GM21723 (cell line): ENCODE data around the gene GALNS.

Source experiments
- ATAC-seq: cut with Tn5 transposase; IDR thresholded peaks from one replicate; pipeline ENCODE4 v1.9.1; 2021; ENCODE audit warnings: mild to moderate bottlenecking, moderate library complexity; ENCODE audit not compliant: unreplicated experiment

Gene GALNS

DNA sequence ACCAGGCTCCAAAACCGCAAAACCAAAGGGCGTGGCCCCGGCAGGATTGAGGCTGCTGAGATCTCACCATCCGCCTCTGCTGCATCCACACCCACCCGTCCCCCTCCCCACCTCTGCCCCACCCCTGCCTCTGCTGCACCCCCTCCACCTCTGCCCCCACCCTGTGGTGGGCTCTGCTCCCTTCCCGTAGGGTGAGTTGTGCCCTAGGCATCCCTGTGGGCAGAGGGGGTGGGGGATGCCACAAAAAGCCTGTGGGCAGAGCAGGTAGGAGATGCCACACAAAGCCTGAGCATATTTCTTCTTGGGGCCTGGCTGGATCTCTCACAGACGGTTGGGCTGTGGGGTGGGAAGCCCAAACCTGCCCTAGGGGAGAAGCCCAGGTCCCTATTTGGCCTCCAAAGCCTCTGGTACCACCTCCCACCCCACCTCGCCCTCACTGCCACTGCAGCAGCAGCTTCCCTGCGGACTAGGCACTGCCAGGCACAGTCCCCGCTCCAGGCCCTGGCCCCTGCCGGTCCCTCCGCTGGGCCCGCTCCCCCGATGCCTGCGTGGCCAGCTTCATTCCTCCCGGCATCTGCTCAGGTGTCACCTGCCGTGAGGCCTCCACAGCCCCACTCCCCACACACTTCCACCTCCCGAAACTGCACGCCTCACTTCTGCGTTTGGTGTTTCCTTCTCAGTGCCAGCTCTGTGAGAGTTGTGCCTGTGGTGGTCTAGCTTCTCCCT, 21.0 kb upstream of the GALNS start:
- no peak for ATAC-seq

- ATAC-seq, result no peak
Observed at GRCh38 chr16:88876942-88877526, 20.3 kb upstream of the GALNS start.

- ATAC-seq, result no peak
Observed at GRCh38 chr16:88875703-88876234, 19.0 kb upstream of the GALNS start.

DNA sequence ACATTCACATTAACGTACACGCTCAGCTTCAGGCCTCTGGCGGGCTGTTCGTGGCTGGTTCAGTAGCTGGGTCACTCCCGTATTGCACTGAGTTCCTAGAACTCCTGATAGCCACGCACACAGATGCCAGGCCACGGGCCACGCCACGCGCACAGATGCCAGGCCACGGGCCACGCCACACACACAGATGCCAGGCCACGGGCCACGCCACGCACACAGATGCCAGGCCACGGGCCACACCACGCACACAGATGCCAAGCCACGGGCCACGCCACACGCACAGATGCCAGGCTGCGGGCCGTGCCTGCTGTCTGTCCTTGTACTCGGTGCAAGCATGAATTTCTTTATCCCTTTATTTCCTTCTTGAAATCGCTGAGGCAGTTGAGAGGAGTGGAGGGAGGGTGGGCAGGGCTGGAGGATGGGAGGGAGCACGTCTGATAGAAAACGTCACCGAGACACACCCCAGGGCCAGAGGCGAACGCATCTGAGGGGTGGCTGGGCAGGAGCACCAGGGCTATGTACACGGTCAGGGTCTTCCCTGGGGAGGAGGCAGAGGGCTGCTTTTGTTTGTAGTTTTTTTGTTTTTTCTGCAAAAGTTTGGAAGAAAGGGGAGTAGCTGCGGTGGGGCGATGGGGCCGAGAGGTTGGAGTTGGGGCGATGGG, 18.3 kb upstream of the GALNS start:
- no peak for ATAC-seq

DNA sequence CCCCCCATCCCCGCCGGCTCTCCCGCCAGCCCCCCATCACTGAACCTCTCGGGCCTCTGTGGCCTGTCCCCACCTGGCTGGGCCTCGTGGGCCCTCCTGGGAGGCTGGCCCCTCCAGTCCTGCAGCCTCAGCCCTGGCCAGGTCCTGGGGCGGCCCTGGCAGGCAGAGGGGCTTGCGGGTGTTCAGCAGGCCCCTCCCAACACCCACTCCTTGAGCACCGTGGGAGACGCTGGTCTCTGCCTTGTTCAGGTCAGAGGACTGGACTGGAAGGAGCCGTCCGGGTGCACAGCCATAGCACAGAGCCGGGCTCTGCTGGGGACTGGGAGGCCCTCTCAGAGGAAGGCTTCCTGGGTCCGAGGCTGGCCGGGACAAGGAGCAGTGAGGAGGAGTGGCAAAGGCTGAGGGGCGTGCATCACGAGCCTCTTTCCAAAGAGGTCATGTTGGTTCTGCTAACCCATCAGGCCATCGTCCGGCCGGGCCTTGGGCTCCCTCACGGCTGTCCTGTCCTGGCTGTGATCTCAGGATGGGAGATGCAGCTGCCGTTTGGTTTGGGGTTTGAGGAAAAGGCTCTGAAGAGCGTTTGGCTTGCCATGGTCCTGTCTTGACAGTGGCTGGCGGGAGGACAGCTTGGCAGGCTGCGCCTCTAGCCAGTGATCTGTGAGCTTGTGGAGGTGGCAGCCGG, 16.0 kb upstream of the GALNS start:
- ATAC-seq, result no peak

- no peak for ATAC-seq
Observed at GRCh38 chr16:88871730-88872416, 15.1 kb upstream of the GALNS start.

GRCh38 chr16:88871349-88871702, 14.6 kb upstream of the GALNS start:
- no peak for ATAC-seq

- ATAC-seq, result no peak
Observed at GRCh38 chr16:88870608-88871348, 14.0 kb upstream of the GALNS start.

DNA sequence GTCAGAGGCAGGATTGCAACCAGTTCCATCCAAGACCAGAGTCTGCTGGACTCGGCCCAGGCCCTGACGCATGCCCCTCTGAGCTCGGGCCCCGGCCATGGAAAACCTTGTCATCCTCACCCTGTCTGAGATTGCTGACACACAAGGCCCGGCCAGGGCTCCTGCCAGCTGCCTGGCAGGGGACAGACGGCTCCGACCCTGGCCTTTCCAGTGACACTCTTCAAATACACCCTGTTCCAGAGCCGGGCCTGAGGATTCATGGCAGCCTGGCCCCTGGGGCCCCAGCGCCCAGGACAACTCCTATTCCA, 12.9 kb upstream of the GALNS start:
- ATAC-seq, result no peak

- ATAC-seq, result no peak
Observed at GRCh38 chr16:88868974-88869672, 12.4 kb upstream of the GALNS start.

DNA sequence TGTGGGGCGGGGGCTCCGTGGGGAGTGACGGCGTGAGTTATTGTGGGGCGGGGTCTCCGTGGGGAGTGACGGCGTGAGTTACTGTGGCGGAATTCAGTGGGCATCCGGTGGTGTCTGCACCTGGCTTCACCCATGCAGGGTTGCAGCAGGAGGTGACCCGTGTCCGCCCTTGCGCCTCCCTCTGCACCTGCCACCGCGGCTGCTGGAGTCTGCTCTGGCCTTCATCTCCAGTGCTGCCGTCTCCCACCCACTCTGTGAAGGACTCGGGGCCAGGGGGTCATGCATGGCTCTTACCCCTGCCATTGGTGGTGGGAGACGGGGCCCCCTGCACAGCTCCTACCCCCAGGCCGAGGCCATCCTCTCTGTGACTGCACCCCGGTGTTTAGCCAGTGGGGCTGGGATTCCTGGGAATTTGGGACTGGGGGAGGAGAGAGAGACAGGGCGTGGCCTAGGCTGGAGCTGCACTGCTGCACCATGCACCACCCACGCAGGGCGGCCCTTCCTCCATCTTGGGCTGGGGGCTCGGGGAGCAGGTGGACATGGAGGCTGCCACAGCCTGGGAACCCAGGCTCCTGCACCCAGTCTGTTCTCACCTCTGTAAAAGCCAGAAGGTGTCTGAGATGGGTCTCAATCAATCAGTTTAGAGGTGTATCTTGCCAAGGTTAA, 11.0 kb upstream of the GALNS start:
- ATAC-seq, result no peak

- no peak for ATAC-seq
Observed at GRCh38 chr16:88866151-88866920, 9.6 kb upstream of the GALNS start, which contains the start of gene PABPN1L. Gene PABPN1L, minus strand, starts transcription at chr16:88866660. Its CDS starts 54 bp downstream, at chr16:88866606.

- no peak for ATAC-seq
Observed at GRCh38 chr16:88865742-88866141, 9.0 kb upstream of the GALNS start.

DNA sequence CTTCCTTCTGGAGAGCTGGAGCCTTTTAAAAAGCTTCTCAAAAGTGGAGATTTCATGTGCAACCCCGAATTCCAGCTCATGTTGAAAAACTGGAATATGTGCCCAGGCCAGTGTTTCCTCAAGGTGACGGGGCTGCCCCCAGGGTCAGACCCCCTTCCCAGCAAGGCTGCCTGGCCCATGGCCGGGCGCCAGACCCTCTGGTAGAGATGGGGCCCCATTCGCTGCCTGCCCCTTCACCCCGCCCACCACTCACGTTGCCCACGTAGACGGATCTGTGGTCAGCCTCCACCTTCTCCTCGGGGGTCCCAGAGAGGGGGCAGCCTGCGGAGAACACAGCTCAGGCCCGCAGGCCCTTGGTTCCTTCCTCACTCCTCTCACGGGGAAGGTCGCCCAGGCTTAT, 8.6 kb upstream of the GALNS start:
- ATAC-seq, result no peak

- no peak for ATAC-seq
Observed at GRCh38 chr16:88864521-88864920, 7.8 kb upstream of the GALNS start.

DNA sequence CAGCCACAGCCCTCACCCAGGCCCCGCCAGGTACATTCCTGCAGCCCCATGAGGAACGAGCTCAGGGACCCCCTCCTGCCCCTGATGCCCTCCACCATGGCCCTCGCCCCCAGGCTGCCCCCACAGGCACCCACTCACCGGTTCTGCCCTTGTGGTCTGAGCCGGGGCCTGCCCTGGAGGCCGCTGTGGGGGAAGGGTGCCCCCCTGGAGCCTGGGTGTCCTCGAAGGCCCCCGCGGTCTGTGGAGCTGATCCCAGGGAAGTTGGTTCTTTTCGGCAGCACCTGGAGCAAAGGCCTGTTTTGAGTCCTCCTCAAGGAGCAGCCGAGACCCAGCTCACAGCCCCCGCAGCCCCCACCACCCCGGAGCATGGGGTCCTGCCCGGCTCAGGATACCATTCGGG, 7.4 kb upstream of the GALNS start:
- no peak for ATAC-seq

- no peak for ATAC-seq
Observed at GRCh38 chr16:88863426-88863825, 6.7 kb upstream of the GALNS start.

DNA sequence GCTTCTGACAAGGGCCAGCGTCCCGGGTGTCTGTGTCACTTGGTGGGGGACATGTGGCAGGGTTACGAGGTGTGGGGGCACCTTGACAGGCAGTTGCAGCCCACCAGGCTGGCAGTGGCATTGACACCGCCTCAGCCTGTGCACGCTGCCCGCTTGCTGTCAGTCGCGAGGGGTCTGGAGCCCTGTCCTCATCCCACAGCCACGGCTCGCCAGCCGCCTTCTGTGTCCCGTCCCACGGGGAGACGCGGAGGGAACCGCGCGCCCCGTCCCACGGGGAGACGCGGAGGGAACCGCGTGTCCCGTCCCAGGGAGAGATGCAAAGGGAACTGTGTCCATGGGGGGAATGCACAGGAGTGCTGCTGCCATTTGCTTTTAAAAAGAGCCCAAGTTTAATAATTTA, 6.2 kb upstream of the GALNS start:
- no peak for ATAC-seq

- no peak for ATAC-seq
Observed at GRCh38 chr16:88861359-88861758, 4.6 kb upstream of the GALNS start.
